Smooth muscle cell (in vitro differentiated cells): ENCODE measurements around the gene FETUB. TPM values are rescaled to one million over a fixed set of nuclear protein-coding genes. Genes with fewer than 3 reads are reported as not detected.

Source experiments
- DNase-seq: peaks from one replicate; lab custom pipeline; 2025; ENCODE audit not compliant: unreplicated experiment; lab: John Stamatoyannopoulos, UW
- H2AFZ ChIP-seq: fragments of 200-600 bp; sonication (generic); 2 replicates; pipeline ENCODE4 v1.6.0; 2016; ENCODE audit warnings: antibody characterized with exemption, low read depth, mild to moderate bottlenecking
- H3F3A ChIP-seq: fragments of 200-600 bp; sonication (generic); 2 replicates; pipeline ENCODE4 v1.6.0; 2017; ENCODE audit warnings: antibody characterized with exemption, low read depth
- H3K27ac ChIP-seq: fragments of 200-600 bp; sonication (generic); 2 replicates; pipeline ENCODE4 v1.5.1; 2016; ENCODE audit warnings: low read depth, mild to moderate bottlenecking
- H3K27me3 ChIP-seq: fragments of 200-600 bp; sonication (generic); 2 replicates; pipeline ENCODE4 v1.6.1; 2016; ENCODE audit warnings: low read depth, mild to moderate bottlenecking
- H3K36me3 ChIP-seq: fragments of 200-600 bp; sonication (generic); 2 replicates; pipeline ENCODE4 v1.5.1; 2016; ENCODE audit warnings: low read depth
- H3K4me1 ChIP-seq: fragments of 200-600 bp; sonication (generic); 2 replicates; pipeline ENCODE4 v1.5.1; 2016; ENCODE audit warnings: low read depth
- H3K4me2 ChIP-seq: fragments of 200-600 bp; sonication (generic); 2 replicates; pipeline ENCODE4 v1.6.0; 2016; ENCODE audit warnings: mild to moderate bottlenecking
- H3K4me3 ChIP-seq: fragments of 200-600 bp; sonication (generic); 2 replicates; pipeline ENCODE4 v1.5.1; 2016; ENCODE audit warnings: mild to moderate bottlenecking
- H3K79me2 ChIP-seq: fragments of 200-600 bp; sonication (generic); 2 replicates; pipeline ENCODE4 v1.6.0; 2016; ENCODE audit warnings: low read depth, mild to moderate bottlenecking
- H3K9ac ChIP-seq: fragments of 200-600 bp; sonication (generic); 2 replicates; pipeline ENCODE4 v1.6.0; 2016; ENCODE audit warnings: low read depth
- H3K9me3 ChIP-seq: fragments of 200-600 bp; sonication (generic); replicated peaks from 2 replicates; pipeline ENCODE4 v1.5.1; 2016; ENCODE audit warnings: low read depth
- H4K20me1 ChIP-seq: fragments of 200-600 bp; sonication (generic); 2 replicates; pipeline ENCODE4 v1.6.0; 2016; ENCODE audit warnings: low read depth
- WGBS: methylation state at CpG from one replicate; pipeline ENCODE4 v1.1.7; 2016; ENCODE audit warnings: low lambda C conversion rate; 5-methylcytosine and 5-hydroxymethylcytosine counted together
- polyA plus RNA-seq: library from polyadenylated mRNA; unstranded; fragments of >200 nt; fragmentation: Nextera tagmentation; extraction: Ambion mirVana; gene quantifications from 2 replicates; pipeline ENCODE4 v1.2.1, GENCODE V29; 2016
- total RNA-seq: library from RNA; depleted of rRNA; stranded (reverse); fragments of >200 nt; gene quantifications from 2 replicates; pipeline ENCODE4 v1.2.3, GENCODE V29; 2014
- TF ChIP-seq, protein P1 (sequence below): fragments of 200-600 bp; sonication (generic); IDR thresholded peaks from 2 replicates; pipeline ENCODE4 v1.5.1; 2017; ENCODE audit warnings: borderline replicate concordance, mild to moderate bottlenecking, antibody characterized with exemption; ENCODE audit not compliant: insufficient read depth, poor library complexity, severe bottlenecking

FETUB gene
- total and polyA plus RNA-seq, 2 experiments from 2014 or later, result 1.9 TPM; not detected in 1

DNA sequence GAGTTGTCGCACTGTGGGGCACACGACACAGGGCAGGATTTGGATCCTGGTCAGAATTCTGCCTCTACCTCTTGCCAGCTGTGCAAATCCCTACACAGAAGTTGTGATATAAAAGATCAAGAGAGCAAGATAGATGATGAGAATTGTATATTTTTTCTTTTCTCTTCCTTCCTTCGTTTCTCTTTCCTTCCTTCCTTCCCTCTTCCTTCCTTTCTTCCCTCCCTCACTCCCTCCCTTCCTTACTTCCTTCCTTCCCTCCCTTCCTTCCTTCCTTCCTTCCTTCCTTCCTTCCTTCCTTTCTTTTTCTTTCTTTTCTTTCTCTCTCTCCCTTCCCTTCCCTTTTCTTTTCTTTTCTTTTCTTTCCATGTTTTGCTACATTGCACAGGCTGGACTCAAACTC, 39.3 kb upstream of the FETUB start:
- TF ChIP-seq, protein P1, sequence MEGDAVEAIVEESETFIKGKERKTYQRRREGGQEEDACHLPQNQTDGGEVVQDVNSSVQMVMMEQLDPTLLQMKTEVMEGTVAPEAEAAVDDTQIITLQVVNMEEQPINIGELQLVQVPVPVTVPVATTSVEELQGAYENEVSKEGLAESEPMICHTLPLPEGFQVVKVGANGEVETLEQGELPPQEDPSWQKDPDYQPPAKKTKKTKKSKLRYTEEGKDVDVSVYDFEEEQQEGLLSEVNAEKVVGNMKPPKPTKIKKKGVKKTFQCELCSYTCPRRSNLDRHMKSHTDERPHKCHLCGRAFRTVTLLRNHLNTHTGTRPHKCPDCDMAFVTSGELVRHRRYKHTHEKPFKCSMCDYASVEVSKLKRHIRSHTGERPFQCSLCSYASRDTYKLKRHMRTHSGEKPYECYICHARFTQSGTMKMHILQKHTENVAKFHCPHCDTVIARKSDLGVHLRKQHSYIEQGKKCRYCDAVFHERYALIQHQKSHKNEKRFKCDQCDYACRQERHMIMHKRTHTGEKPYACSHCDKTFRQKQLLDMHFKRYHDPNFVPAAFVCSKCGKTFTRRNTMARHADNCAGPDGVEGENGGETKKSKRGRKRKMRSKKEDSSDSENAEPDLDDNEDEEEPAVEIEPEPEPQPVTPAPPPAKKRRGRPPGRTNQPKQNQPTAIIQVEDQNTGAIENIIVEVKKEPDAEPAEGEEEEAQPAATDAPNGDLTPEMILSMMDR, result no peak
- no peak overlapping the region for H3K9ac ChIP-seq
- 80% methylated on average over 3 of the region's 3 CpGs for WGBS
- H3K4me2 ChIP-seq, result no peak overlapping the region
- H3K27me3 ChIP-seq, result no peaks in the 10 kb centered on the region
- DNase-seq, result no peak
- no peaks in the 10 kb centered on the region for H3K4me1 ChIP-seq
- H3F3A ChIP-seq, result no peaks in the 10 kb centered on the region
- H4K20me1 ChIP-seq, result no peaks in the 10 kb centered on the region
- H3K9me3 ChIP-seq, result no peaks in the 10 kb centered on the region
- no peaks in the 10 kb centered on the region for H3K36me3 ChIP-seq
- no peak overlapping the region for H2AFZ ChIP-seq
- no peaks in the 10 kb centered on the region for H3K79me2 ChIP-seq
- no peak overlapping the region for H3K4me3 ChIP-seq
- no peak overlapping the region for H3K27ac ChIP-seq

DNA sequence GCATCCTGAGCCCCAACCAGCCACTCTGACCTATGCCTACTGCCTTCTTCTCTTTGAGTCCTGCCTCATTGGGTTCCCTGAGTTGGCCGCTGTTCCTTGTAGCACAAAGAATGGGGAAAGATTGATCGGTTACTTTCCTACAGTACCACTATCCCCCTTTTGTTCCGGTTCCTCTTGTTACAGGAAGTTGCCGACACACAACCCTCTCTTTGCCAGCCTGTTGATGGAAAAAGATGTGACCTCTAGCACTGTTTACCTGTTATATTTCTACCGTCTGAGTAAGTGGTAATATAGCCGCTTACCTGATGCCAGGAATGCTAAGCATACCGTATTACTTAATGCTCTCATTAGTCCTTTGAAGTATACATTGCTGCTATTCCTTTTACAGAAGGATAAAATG, 37.0 kb upstream of the FETUB start:
- H4K20me1 ChIP-seq, result no peaks in the 10 kb centered on the region
- no peak overlapping the region for H3K9ac ChIP-seq
- no peak overlapping the region for H3K4me2 ChIP-seq
- TF ChIP-seq, protein P1, result no peak
- no peaks in the 10 kb centered on the region for H3K79me2 ChIP-seq
- no peaks in the 10 kb centered on the region for H3K4me1 ChIP-seq
- no peaks in the 10 kb centered on the region for H3F3A ChIP-seq
- no peak overlapping the region for H2AFZ ChIP-seq
- no peak overlapping the region for H3K27ac ChIP-seq
- DNase-seq, result no peak
- no peak overlapping the region for H3K4me3 ChIP-seq
- no peaks in the 10 kb centered on the region for H3K36me3 ChIP-seq
- WGBS, result 89% methylated on average over 7 of the region's 7 CpGs
- H3K9me3 ChIP-seq, result no peaks in the 10 kb centered on the region
- no peaks in the 10 kb centered on the region for H3K27me3 ChIP-seq

DNA sequence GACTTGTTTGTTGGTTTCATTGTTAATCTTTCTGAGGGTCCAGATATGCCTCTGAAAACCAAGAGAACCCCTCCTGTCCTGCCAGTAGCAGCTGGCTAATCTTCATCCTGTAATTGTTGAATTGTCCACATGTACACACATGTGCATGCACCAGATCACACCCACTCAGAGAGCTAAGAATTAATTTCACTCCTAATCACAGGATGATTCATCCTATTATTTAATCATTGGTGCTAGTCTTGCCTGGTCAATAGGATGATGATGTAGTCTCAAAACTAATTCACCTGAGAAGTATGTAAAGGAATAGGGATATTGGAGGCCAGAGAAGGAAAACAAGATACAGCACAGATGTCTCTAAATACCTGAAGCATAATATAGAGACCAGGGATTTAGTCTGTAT, 35.1 kb upstream of the FETUB start:
- TF ChIP-seq, protein P1, result no peak
- Histone ChIP-seq H4K20me1 (no peaks in the 10 kb centered on the region), H2AFZ (no peak overlapping the region), H3K79me2 (no peaks in the 10 kb centered on the region), H3K27ac (no peak overlapping the region), H3K27me3 (no peaks in the 10 kb centered on the region), H3K4me3 (no peak overlapping the region), H3F3A (no peaks in the 10 kb centered on the region), H3K36me3 (no peaks in the 10 kb centered on the region), H3K4me1 (no peaks in the 10 kb centered on the region), H3K9me3 (no peaks in the 10 kb centered on the region), H3K9ac (no peak overlapping the region), H3K4me2 (no peak overlapping the region)
- no peak for DNase-seq

DNA sequence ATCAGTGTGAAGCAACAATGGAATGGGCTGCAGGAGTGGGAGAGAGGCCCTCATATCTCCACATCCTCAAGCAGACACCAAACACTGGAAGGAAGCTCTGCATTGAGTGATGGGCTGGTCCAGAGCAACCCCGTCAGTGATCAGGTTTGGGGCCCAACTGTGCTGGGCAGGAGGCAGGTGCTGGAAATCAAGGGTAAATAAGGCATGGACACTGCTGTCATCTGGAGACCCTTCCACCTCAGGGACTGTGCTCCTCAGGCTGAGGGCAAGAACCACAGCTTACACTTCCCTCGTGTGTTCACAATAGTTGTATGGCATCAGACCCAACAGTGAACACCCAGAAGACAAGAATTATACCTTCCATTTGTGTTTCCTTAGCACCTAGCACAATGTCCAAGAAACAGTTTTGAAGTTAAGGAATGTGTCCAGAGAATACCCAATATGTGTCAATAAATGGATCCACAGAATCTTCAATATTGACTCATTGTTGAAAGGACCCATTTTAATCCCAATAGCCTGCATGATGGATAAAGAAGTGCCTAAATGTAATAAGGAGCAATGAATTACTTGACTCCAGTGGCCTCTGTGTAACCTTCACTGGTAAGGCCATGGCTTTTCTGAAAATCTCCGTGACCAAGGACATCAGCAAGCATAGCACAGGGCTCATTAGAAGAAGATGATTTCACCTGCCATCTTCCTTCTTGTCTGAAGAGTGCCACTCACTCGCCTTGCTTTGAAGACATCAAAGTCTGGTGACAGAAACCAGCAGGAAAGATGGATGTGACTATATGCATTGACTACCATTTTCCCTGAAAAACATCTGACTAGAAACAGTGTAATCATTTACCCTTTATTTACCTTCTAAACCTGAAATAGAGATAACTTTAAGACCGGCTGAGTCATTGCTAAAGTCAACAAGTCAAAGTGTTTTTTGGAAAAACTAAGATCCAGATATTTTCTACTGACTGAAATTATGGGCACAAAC, 34.3 kb upstream of the FETUB start:
- H3F3A ChIP-seq, result no peaks in the 10 kb centered on the region
- no peaks in the 10 kb centered on the region for H3K79me2 ChIP-seq
- WGBS, result 89% methylated on average over 5 of the region's 5 CpGs
- no peaks in the 10 kb centered on the region for H4K20me1 ChIP-seq
- TF ChIP-seq, protein P1, result no peak
- no peak overlapping the region for H3K4me3 ChIP-seq
- no peak overlapping the region for H3K4me2 ChIP-seq
- H3K4me1 ChIP-seq, result no peaks in the 10 kb centered on the region
- H3K27ac ChIP-seq, result no peak overlapping the region
- no peaks in the 10 kb centered on the region for H3K36me3 ChIP-seq
- H2AFZ ChIP-seq, result no peak overlapping the region
- no peaks in the 10 kb centered on the region for H3K27me3 ChIP-seq
- H3K9me3 ChIP-seq, result no peaks in the 10 kb centered on the region
- H3K9ac ChIP-seq, result no peak overlapping the region
- DNase-seq, result no peak
